H9 (cell line): ENCODE results near the gene CADM1. TPM values are rescaled to one million over a fixed set of nuclear protein-coding genes. Genes with fewer than 3 reads are reported as not detected.

Experiments used
- DNase-seq: peaks from one replicate; pipeline ENCODE4 v3.0.0-alpha.2; 2017
- H2AFZ ChIP-seq: one replicate; pipeline ENCODE4 v1.6.1; 2013; ENCODE audit warnings: mild to moderate bottlenecking, low read length, control low read depth, moderate library complexity
- H2AK5ac ChIP-seq: 2 replicates; pipeline ENCODE4 v1.6.1; 2013; ENCODE audit warnings: low read length, control low read depth, mixed read lengths; ENCODE audit not compliant: insufficient read length
- H2BK120ac ChIP-seq: one replicate; pipeline ENCODE4 v1.6.1; 2013; ENCODE audit warnings: low read depth, mild to moderate bottlenecking, low read length, control low read depth, inconsistent platforms; ENCODE audit not compliant: poor library complexity, severe bottlenecking
- H2BK12ac ChIP-seq: 2 replicates; pipeline ENCODE4 v1.6.1; 2013; ENCODE audit warnings: low read length, control low read depth, mixed read lengths, low read depth; ENCODE audit not compliant: insufficient read length
- H2BK15ac ChIP-seq: 2 replicates; pipeline ENCODE4 v1.6.1; 2013; ENCODE audit warnings: low read depth, low read length, control low read depth
- H2BK20ac ChIP-seq: one replicate; pipeline ENCODE4 v1.6.1; 2013; ENCODE audit warnings: low read depth, mild to moderate bottlenecking, low read length, control low read depth, inconsistent platforms; ENCODE audit not compliant: poor library complexity, severe bottlenecking
- H2BK5ac ChIP-seq: 2 replicates; pipeline ENCODE4 v1.6.1; 2013; ENCODE audit warnings: low read length, control low read depth, mixed read lengths; ENCODE audit not compliant: insufficient read length
- H3K14ac ChIP-seq: 2 replicates; pipeline ENCODE4 v1.6.1; 2013; ENCODE audit warnings: low read length, control low read depth; ENCODE audit not compliant: insufficient read depth
- H3K18ac ChIP-seq: 2 replicates; pipeline ENCODE4 v1.6.1; 2013; ENCODE audit warnings: low read depth, mild to moderate bottlenecking, mixed read lengths, low read length, control low read depth; ENCODE audit not compliant: insufficient read length
- H3K23ac ChIP-seq: 2 replicates; pipeline ENCODE4 v1.6.1; 2013; ENCODE audit warnings: low read length, control low read depth, mixed read lengths, low read depth; ENCODE audit not compliant: insufficient read length
- H3K23me2 ChIP-seq: 2 replicates; pipeline ENCODE4 v1.6.1; 2013; ENCODE audit warnings: low read depth, mild to moderate bottlenecking, mixed read lengths, low read length, control low read depth; ENCODE audit not compliant: insufficient read length, poor library complexity, severe bottlenecking
- H3K27ac ChIP-seq: 2 replicates; pipeline ENCODE4 v1.5.1; 2013; ENCODE audit warnings: low read length, control low read depth, mixed read lengths, low read depth; ENCODE audit not compliant: insufficient read length
- H3K27me3 ChIP-seq: 2 replicates; pipeline ENCODE4 v1.6.1; 2013; ENCODE audit warnings: low read length, control low read depth, inconsistent platforms; ENCODE audit not compliant: insufficient read depth
- H3K4ac ChIP-seq: 2 replicates; pipeline ENCODE4 v1.6.1; 2013; ENCODE audit warnings: low read depth, mild to moderate bottlenecking, control low read depth, inconsistent platforms, low read length, moderate library complexity
- H3K4me1 ChIP-seq: 2 replicates; pipeline ENCODE4 v1.6.1; 2013; ENCODE audit warnings: low read length, control low read depth, inconsistent platforms; ENCODE audit not compliant: insufficient read depth
- H3K4me2 ChIP-seq: 2 replicates; pipeline ENCODE4 v1.6.1; 2013; ENCODE audit warnings: low read length, control low read depth, mixed read lengths; ENCODE audit not compliant: insufficient read length, insufficient read depth
- H3K56ac ChIP-seq: 2 replicates; pipeline ENCODE4 v1.6.1; 2013; ENCODE audit warnings: low read depth, mild to moderate bottlenecking, mixed read lengths, low read length, control low read depth; ENCODE audit not compliant: insufficient read length
- H3K79me1 ChIP-seq: 2 replicates; pipeline ENCODE4 v1.6.1; 2013; ENCODE audit warnings: low read depth, mild to moderate bottlenecking, moderate library complexity, low read length, control low read depth, inconsistent platforms; ENCODE audit not compliant: insufficient read depth, poor library complexity, severe bottlenecking
- H3K79me2 ChIP-seq: 2 replicates; pipeline ENCODE4 v1.6.1; 2013; ENCODE audit warnings: low read length, control low read depth, inconsistent platforms; ENCODE audit not compliant: insufficient read depth
- H3K9ac ChIP-seq: 2 replicates; pipeline ENCODE4 v1.6.1; 2013; ENCODE audit warnings: low read length, control low read depth, mixed read lengths; ENCODE audit not compliant: insufficient read length; ENCODE audit errors: extremely low read depth
- H3K9me3 ChIP-seq: one replicate; pipeline ENCODE4 v1.6.1; 2013; ENCODE audit warnings: low read depth, low read length, inconsistent platforms; ENCODE audit not compliant: control insufficient read depth
- H3T11ph ChIP-seq: one replicate; pipeline ENCODE4 v1.6.1; 2013; ENCODE audit warnings: mild to moderate bottlenecking, low read length, control low read depth, inconsistent platforms
- H4K20me1 ChIP-seq: one replicate; pipeline ENCODE4 v1.6.1; 2013; ENCODE audit not compliant: control insufficient read depth, insufficient read length, insufficient read depth
- H4K5ac ChIP-seq: 2 replicates; pipeline ENCODE4 v1.6.1; 2013; ENCODE audit warnings: low read depth, mild to moderate bottlenecking, mixed read lengths, low read length, control low read depth; ENCODE audit not compliant: insufficient read length
- H4K8ac ChIP-seq: replicated peaks from 2 replicates; pipeline ENCODE4 v1.6.1; 2013; ENCODE audit warnings: low read length, control low read depth, mixed read lengths, low read depth; ENCODE audit not compliant: insufficient read length
- H4K91ac ChIP-seq: 2 replicates; pipeline ENCODE4 v1.6.1; 2013; ENCODE audit warnings: low read depth, mild to moderate bottlenecking, moderate library complexity, mixed read lengths, low read length, control low read depth; ENCODE audit not compliant: insufficient read length
- H3K27ac Mint-ChIP-seq, 3 experiments: 2 replicates in 2 of 3; 3 replicates in 1 of 3; pipeline ENCODE4 v1.8.0; 2020 to 2021; ENCODE audit warnings: mixed read lengths in 3 of 3, mild to moderate bottlenecking in 1 of 3, moderate library complexity in 1 of 3
- H3K27me3 Mint-ChIP-seq: 2 replicates; pipeline ENCODE4 v1.8.0; 2021; ENCODE audit warnings: low read depth, mild to moderate bottlenecking, moderate library complexity, mixed read lengths
- H3K36me3 Mint-ChIP-seq, 3 experiments: 2 replicates in 2 of 3; 3 replicates in 1 of 3; pipeline ENCODE4 v1.8.0; 2020 to 2021; ENCODE audit warnings: low read depth in 3 of 3, mixed read lengths in 3 of 3; ENCODE audit not compliant: insufficient read depth in 1 of 3
- H3K4me1 Mint-ChIP-seq, 2 experiments: 2 replicates each; pipeline ENCODE4 v1.8.0; 2020; ENCODE audit warnings: mixed read lengths in 2 of 2
- H3K4me3 Mint-ChIP-seq, 2 experiments: 2 replicates in 1 of 2; 3 replicates in 1 of 2; pipeline ENCODE4 v1.8.0; 2020 to 2021; ENCODE audit warnings: mild to moderate bottlenecking in 2 of 2, mixed read lengths in 2 of 2, moderate library complexity in 1 of 2
- H3K9me3 Mint-ChIP-seq, 2 experiments: 2 replicates in 1 of 2; 3 replicates in 1 of 2; pipeline ENCODE4 v1.8.0; 2020; ENCODE audit warnings: mild to moderate bottlenecking in 2 of 2, mixed read lengths in 2 of 2, moderate library complexity in 1 of 2
- CTCF ChIP-seq: fragments of 200-600 bp; sonication (generic); conservative IDR thresholded peaks from 3 replicates; pipeline ENCODE4 v1.8.0; 2021; ENCODE audit warnings: antibody characterized with exemption, mild to moderate bottlenecking
- WGBS: extraction: QIAGEN DNeasy Blood & Tissue Kit; methylation state at CpG from one replicate; pipeline ENCODE4 v1.1.7; 2013; ENCODE audit warnings: missing lambda C conversion rate, low lambda C conversion rate, mixed read lengths; ENCODE audit not compliant: insufficient read length; ENCODE audit errors: extremely low coverage; 5-methylcytosine and 5-hydroxymethylcytosine counted together
- total RNA-seq: library from RNA; stranded (reverse); gene quantifications from 2 replicates; pipeline ENCODE4 v1.2.1, GENCODE V29; 2021

The CADM1 gene
- total RNA-seq, 1 experiment from 2014 or later: 11.9 TPM

DNA sequence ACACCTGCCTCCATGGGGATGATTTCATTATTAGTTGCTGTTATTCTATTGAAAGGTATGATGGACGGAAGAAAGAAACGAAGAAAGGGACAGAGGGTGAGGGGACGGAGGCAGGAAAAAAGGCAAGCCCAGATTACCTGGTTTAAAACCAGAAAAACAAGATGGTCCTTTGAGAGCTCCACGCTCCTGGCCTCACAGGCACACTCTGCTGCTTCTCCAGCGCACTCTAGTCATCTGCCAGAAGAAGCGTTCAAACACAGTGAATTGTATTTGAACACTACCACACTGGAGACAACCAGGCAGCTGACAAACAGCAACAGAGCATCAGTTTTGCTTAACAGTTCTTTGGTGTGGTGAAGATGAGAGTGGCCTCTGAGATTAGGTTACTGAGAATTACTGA, 216.9 kb downstream of the CADM1 start:
- Histone ChIP-seq H3K79me2 (no peaks in the 10 kb centered on the region), H3K56ac (no peak overlapping the region), H3K23me2 (no peaks in the 10 kb centered on the region), H3K27me3 (no peaks in the 10 kb centered on the region), H3K27ac (no peak overlapping the region), H3K9me3 (no peaks in the 10 kb centered on the region), H3K9ac (no peak overlapping the region), H3K14ac (no peak overlapping the region), H2BK20ac (no peak overlapping the region), H3K23ac (no peak overlapping the region), H4K20me1 (no peaks in the 10 kb centered on the region), H3K4me2 (no peak overlapping the region), H3K79me1 (no peaks in the 10 kb centered on the region), H2BK12ac (no peak overlapping the region), H2BK120ac (no peak overlapping the region), H2AFZ (no peak overlapping the region), H2AK5ac (no peak overlapping the region), H2BK5ac (no peak overlapping the region), H3K4ac (no peak overlapping the region), H3T11ph (no peak overlapping the region), H4K8ac (no peak overlapping the region), H4K91ac (no peak overlapping the region), H3K18ac (no peak overlapping the region), H2BK15ac (no peak overlapping the region), H4K5ac (no peak overlapping the region), H3K4me1 (no peaks in the 10 kb centered on the region)
- Mint-ChIP-seq H3K4me3 (no peak overlapping the region), H3K27me3 (no peaks in the 10 kb centered on the region; the same call in 1 of the 2 replicates), H3K9me3 (no peaks in the 10 kb centered on the region), H3K4me1 (peaks cover 5 to 6% of the 10 kb centered on the region in 2 experiments; a peak in 2 of 4 replicates), H3K36me3 (no peaks in the 10 kb centered on the region), H3K27ac (no peak overlapping the region)
- no peak for DNase-seq
- no peak for TF ChIP-seq CTCF
- no CpG with 5 or more reads among the region's 6 CpGs for WGBS
